GM12801 (cell line): ENCODE measurements around the gene HOXA7.

Source experiments
- CTCF ChIP-seq: IDR thresholded peaks from one replicate; pipeline ENCODE4 v1.5.1; 2011; ENCODE audit warnings: control low read depth; ENCODE audit not compliant: insufficient read length; ENCODE audit errors: extremely low read depth

The HOXA7 gene

GRCh38 chr7:27145914-27146412 is 10.5 kb downstream of the HOXA7 start:
- TF ChIP-seq CTCF = no peak

GRCh38 chr7:27145165-27145913 is 11.1 kb downstream of the HOXA7 start:
- no peak for TF ChIP-seq CTCF

- no peak for TF ChIP-seq CTCF
Observed at GRCh38 chr7:27144781-27145164, 11.7 kb downstream of the HOXA7 start.

- no peak for TF ChIP-seq CTCF
Observed at GRCh38 chr7:27143950-27144780, 12.3 kb downstream of the HOXA7 start.

- TF ChIP-seq CTCF = no peak
Observed at GRCh38 chr7:27143023-27143949, 13.2 kb downstream of the HOXA7 start, which contains the start of gene HOXA5. Gene HOXA5 (minus strand): TSS chr7:27143681. CDS start chr7:27143607, 74 bp downstream.

- TF ChIP-seq CTCF = no peak
Observed at GRCh38 chr7:27142580-27143022, 13.9 kb downstream of the HOXA7 start.
